Testis (tissue), 2 donors: ENCODE measurements around the gene RGPD5.
"Not testable (repeated sequence)": the region's sequence is repeated elsewhere in the genome, so short reads cannot be mapped to it uniquely, and the experiment has no call there.

Experiments
- CTCF ChIP-seq, 3 experiments: fragments of 450-650 bp in 2 of 3; fragments of 200-600 bp in 1 of 3; sonication (generic) in 1 of 3; IDR thresholded peaks; one replicate each; pipeline ENCODE4 v1.5.1; 2016 to 2019; ENCODE audit warnings: antibody characterized with exemption in 3 of 3, mild to moderate bottlenecking in 2 of 3, moderate library complexity in 1 of 3
- POLR2A ChIP-seq: fragments of 450-650 bp; IDR thresholded peaks from one replicate; pipeline ENCODE4 v1.6.1; 2017; ENCODE audit warnings: antibody characterized with exemption, mild to moderate bottlenecking, moderate library complexity

GRCh38 chr2:109876625-109877024 lies 82.5 kb downstream of the RGPD5 start:
- TF ChIP-seq CTCF (IDR thresholded peaks at IDR 0.05); POLR2A: not testable (repeated sequence)
